ENCODE measurements around the gene RTP2. TPM values are rescaled to one million over a fixed set of nuclear protein-coding genes. Genes with fewer than 3 reads are reported as not detected.

Gene RTP2
- total and polyA plus RNA-seq, 10 of the 15 experiments (the other 5 are each of a cell fraction or from before 2014, with no cell fraction given) = not detected

- no peak for TF ChIP-seq MTA2 (IDR thresholded peaks at IDR 0.05; ENCODE audit: low read depth)
- no peak for TF ChIP-seq CHD4 (IDR thresholded peaks at IDR 0.05)
- TF ChIP-seq SMC3 (IDR thresholded peaks at IDR 0.05; ENCODE audit: borderline replicate concordance, low read length) = peak; percentile 85
- TF ChIP-seq ATF7 (IDR thresholded peaks at IDR 0.05; ENCODE audit: low read depth) = no peak
- no peak for TF ChIP-seq BCLAF1 (IDR thresholded peaks at IDR 0.05)
- TF ChIP-seq RCOR1 (conservative IDR thresholded peaks at IDR 0.05; ENCODE audit: low read depth, low read length) = no peak
- no peak for TF ChIP-seq ATF3 (IDR thresholded peaks at IDR 0.05; ENCODE audit: borderline replicate concordance, extremely low read depth, low read depth, low read length)
- TF ChIP-seq PRDM15 (CRISPR knock-in tag; IDR thresholded peaks at IDR 0.05) = no peak
- no peak for TF ChIP-seq SMAD1 (IDR thresholded peaks at IDR 0.05; ENCODE audit: low read depth, partially characterized antibody)
- no peak for TF ChIP-seq REST (IDR thresholded peaks at IDR 0.05; ENCODE audit: low read depth, low read length)
- TF ChIP-seq NFXL1 (IDR thresholded peaks at IDR 0.05; ENCODE audit: borderline replicate concordance) = no peak
- TF ChIP-seq PKNOX1 (IDR thresholded peaks at IDR 0.05) = no peak
- no peak for TF ChIP-seq EGR1 (IDR thresholded peaks at IDR 0.05; ENCODE audit: borderline replicate concordance in 1 of 2, low read depth in 2 of 2, low read length in 2 of 2)
- TF ChIP-seq ZNF24 (IDR thresholded peaks at IDR 0.05) = 0 out of 2 replicates have a peak, but pooled peaks have one; percentile 12
- TF ChIP-seq CHD1 (IDR thresholded peaks at IDR 0.05; ENCODE audit: low read depth, low read length) = no peak
- no peak for TF ChIP-seq NRF1 (conservative IDR thresholded peaks at IDR 0.05; ENCODE audit: low read depth, low read length)
- TF ChIP-seq JUNB (IDR thresholded peaks at IDR 0.05) = no peak
- TF ChIP-seq E2F4 (IDR thresholded peaks at IDR 0.05; ENCODE audit: low read depth, low read length) = no peak
These were observed 45.7 kb upstream of the RTP2 start (continued) for GRCh38 chr3:187748050-187748481.

Data from GM12878 (cell line).